ENCODE results near the gene CDYL2.

CDYL2 gene

DNA sequence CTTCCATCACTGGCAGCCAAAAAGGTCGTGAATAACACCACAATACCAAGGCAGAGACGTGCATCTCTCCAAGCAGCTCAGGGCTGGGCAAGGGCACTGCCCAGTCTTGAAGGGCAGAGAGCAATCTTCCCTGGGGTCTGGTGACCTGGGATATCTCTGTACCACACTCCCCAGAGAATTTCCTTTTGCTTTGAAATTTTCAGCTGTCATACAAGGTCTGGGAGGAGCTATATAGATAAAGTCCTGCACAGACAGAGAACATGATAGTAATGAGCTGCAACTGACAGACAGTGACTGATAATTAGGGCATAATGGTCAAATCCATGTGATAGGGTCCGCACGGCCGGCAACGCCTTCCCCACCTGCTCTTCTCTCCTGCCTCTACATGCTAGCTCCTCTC, 195.5 kb downstream of the CDYL2 start:
- TF ChIP-seq, protein P1, sequence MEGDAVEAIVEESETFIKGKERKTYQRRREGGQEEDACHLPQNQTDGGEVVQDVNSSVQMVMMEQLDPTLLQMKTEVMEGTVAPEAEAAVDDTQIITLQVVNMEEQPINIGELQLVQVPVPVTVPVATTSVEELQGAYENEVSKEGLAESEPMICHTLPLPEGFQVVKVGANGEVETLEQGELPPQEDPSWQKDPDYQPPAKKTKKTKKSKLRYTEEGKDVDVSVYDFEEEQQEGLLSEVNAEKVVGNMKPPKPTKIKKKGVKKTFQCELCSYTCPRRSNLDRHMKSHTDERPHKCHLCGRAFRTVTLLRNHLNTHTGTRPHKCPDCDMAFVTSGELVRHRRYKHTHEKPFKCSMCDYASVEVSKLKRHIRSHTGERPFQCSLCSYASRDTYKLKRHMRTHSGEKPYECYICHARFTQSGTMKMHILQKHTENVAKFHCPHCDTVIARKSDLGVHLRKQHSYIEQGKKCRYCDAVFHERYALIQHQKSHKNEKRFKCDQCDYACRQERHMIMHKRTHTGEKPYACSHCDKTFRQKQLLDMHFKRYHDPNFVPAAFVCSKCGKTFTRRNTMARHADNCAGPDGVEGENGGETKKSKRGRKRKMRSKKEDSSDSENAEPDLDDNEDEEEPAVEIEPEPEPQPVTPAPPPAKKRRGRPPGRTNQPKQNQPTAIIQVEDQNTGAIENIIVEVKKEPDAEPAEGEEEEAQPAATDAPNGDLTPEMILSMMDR (conservative IDR thresholded peaks at IDR 0.05): no peak
- TF ChIP-seq ZFX (IDR thresholded peaks at IDR 0.05): no peak
- no peak overlapping the region for H3K27ac ChIP-seq

DNA sequence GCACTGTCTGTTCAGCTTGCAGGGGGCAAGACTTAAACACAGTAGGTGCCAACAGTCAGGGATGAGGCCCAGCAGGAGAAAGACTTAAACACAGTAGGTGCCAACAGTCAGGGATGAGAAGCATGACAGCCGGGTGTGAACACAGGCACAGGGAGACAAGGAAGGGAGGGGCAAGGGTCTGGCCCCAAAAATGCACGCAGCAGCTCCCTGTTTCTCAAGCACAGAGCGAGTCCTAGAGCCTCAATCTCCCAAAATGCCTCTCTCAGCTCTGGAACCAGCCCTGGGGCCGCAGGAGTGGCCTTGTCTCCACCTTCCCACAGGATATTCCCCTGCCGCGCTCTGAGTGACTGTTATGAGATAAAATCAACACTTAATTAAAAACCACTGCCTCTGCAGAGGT, 197.2 kb downstream of the CDYL2 start:
- no peak overlapping the region for H3K27ac ChIP-seq
- TF ChIP-seq, protein P1 (conservative IDR thresholded peaks at IDR 0.05): no peak
- no peak for TF ChIP-seq ZFX (IDR thresholded peaks at IDR 0.05)

DNA sequence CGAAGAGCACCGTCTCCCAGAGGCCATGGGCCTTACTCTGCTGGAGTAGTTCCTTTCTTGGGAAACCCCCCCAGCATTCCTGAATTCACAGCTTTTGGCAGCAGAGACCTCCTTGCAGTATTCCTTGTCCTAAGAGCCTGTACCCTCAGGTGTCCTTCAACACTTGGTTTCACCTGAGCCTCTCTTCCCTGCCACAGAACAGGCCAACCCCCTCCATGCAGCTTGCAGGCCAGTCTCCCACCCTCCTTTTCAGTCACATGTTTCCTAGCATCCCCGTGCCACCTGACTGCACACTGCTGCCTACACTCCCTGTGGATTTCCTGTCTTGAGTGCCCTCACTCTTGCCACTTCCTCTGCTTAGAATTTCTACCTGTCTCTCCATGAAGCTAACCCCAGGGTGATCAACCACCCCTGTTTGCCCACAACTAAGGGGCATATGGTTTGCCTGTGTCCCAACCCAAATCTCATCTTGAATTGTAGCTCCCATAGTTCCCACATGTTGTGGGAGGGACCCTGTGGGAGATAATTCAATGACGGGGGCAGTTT, 198.1 kb downstream of the CDYL2 start:
- TF ChIP-seq ZFX (IDR thresholded peaks at IDR 0.05): no peak
- TF ChIP-seq, protein P1 (conservative IDR thresholded peaks at IDR 0.05): no peak
- H3K27ac ChIP-seq: no peak overlapping the region

DNA sequence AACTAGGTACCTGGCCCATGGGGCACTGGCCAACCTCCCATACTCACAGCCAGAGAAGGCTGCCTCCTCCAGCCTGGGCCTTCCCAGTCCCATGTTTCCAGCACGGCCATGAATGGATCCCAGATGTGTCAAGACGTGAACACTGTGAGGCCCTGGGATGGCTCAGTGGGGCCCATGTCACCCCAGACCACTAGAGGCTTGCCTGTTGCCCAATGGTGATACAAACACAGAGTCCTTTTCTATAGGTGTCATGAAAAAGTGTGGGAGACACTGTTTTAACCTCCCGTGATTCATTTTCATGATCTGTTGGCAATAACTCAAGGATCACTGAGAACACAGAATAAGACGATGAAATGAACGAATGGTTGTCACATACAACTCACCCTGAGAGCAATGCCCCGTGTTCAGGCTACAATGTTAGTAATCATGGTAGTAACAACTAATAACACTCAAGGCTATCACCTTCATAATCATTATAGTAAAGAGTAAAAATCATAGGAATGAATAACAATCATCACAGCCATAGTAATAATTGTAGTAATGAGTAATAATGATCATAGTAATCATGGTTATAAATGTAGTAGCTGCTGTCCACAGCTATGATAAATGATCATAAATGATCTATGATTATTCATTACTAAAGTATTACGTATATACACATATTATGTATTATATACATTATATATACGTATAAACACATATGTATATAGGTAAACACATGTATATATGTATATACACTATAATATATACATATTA, 199.6 kb downstream of the CDYL2 start:
- no peak overlapping the region for H3K27ac ChIP-seq
- no peak for TF ChIP-seq ZFX (IDR thresholded peaks at IDR 0.05)
- TF ChIP-seq, protein P1 (conservative IDR thresholded peaks at IDR 0.05): no peak

DNA sequence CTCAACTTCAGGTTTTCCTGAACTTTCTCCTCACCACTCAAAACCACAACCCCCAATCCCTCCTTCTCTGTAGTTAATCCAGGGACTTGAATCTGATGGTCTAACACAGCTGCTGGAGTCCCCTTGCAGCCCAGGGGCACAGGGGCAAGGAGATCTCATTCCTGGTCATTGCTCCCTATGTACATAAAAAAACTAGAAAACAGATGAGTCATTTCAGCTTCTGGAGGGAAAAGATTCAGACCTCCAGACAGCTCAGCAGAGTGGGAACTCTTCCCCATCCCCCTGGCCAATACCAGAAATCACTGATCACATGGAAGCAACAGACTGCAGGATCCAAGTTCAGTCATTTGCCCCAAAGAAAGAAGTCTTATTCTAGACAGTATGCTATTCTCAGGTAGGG, 201.5 kb downstream of the CDYL2 start:
- TF ChIP-seq, protein P1 (conservative IDR thresholded peaks at IDR 0.05): no peak
- TF ChIP-seq ZFX (IDR thresholded peaks at IDR 0.05): no peak

DNA sequence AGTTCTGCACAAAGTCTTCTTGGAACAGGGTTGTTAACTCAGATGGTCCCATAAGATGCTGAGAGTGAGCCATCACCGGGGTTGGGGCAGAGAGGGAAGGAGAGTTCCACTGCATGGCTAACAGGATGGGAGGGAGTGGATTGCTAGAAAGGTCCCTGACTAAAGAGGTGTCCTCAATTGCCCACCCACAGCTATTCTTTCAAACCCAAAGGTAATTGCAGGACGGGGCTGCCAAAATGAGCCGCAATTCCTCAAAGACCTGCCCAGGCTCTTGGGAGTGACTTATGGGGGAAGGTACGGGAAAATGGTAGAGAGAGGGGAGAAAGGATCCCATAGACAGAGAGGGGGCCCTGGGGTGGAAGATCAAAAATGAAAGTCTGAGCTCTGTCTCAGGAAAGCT, 203.2 kb downstream of the CDYL2 start:
- no peak overlapping the region for H3K27ac ChIP-seq

More for the DNA sequence above, 201.5 kb downstream of the CDYL2 start:
- no peak overlapping the region for H3K27ac ChIP-seq

DNA sequence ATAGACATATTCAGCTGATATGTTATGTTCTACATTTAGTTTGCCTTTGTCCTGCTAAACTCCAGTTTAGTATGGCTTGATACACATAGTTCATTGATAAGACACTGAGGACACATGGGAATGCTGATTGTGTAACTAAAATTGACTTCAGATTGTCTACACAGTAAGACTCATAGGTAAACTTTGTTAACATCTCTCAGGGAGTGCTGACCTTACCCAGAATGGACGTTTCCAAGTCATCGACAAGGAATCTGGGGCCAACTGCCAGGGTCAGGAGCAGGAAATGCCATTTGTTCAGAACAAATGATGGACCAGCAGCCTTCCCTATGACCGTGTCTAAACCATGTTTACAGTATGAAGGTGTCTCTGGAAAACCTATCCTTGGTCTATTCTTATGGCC, 204.9 kb downstream of the CDYL2 start:
- no peak overlapping the region for H3K27ac ChIP-seq
- no peak for TF ChIP-seq ZFX (IDR thresholded peaks at IDR 0.05)
- TF ChIP-seq, protein P1 (conservative IDR thresholded peaks at IDR 0.05): no peak

More for the DNA sequence above, 203.2 kb downstream of the CDYL2 start:
- TF ChIP-seq, protein P1 (conservative IDR thresholded peaks at IDR 0.05): no peak
- TF ChIP-seq ZFX (IDR thresholded peaks at IDR 0.05): no peak

Data from C4-2B (cell line).